Muscle of leg (tissue), 11 donors: Measurements from ENCODE around the gene BCL2L2. TPM values are rescaled to one million over a fixed set of nuclear protein-coding genes. Genes with fewer than 3 reads are reported as not detected.
A peak's percentile ranks its signal among the peaks of the same experiment; 100 is the strongest.

Experiments
- DNase-seq: peaks from one replicate; pipeline ENCODE4 v3.0.0; 2013
- H3K27ac ChIP-seq: one replicate; pipeline ENCODE4 v1.5.1; 2013; ENCODE audit warnings: mild to moderate bottlenecking, low read length, control low read depth
- H3K27me3 ChIP-seq: one replicate; pipeline ENCODE4 v1.6.1; 2013; ENCODE audit warnings: low read length; ENCODE audit not compliant: control insufficient read depth, insufficient read depth
- H3K36me3 ChIP-seq: one replicate; pipeline ENCODE4 v1.6.1; 2013; ENCODE audit warnings: low read length; ENCODE audit not compliant: control insufficient read depth, insufficient read depth
- H3K4me1 ChIP-seq: one replicate; pipeline ENCODE4 v1.6.1; 2013; ENCODE audit warnings: low read length; ENCODE audit not compliant: control insufficient read depth, insufficient read depth
- H3K4me3 ChIP-seq: one replicate; pipeline ENCODE4 v1.5.1; 2013; ENCODE audit warnings: low read length, control low read depth
- H3K9me3 ChIP-seq: replicated peaks from 2 replicates; pipeline ENCODE4 v1.6.1; 2013; ENCODE audit warnings: low read depth, low read length; ENCODE audit not compliant: control insufficient read depth
- WGBS: methylation state at CpG from one replicate; pipeline ENCODE4 v1.1.5; 2013; ENCODE audit warnings: missing lambda C conversion rate; ENCODE audit not compliant: insufficient coverage; 5-methylcytosine and 5-hydroxymethylcytosine counted together
- polyA plus RNA-seq, 8 donors: library from polyadenylated mRNA; unstranded; fragments of 120-200 nt; gene quantifications; one replicate each; pipeline versions ENCODE4 v1.2.1 to v1.2.3, GENCODE V29; 2013; ENCODE audit warnings: inconsistent platforms in 1 of 8, low replicate concordance in 1 of 8; ENCODE audit not compliant: insufficient read length in 8 of 8, insufficient read depth in 1 of 8
- total RNA-seq: library from RNA; stranded (reverse); fragments of 120-200 nt; gene quantifications from one replicate; pipeline ENCODE4 v1.2.4, GENCODE V29; 2013

Gene BCL2L2
- total and polyA plus RNA-seq, 9 donors: 15.1 to 39.3 (median 31.5) TPM

- DNase-seq: peak; percentile 52
- Histone ChIP-seq H3K4me1 (peaks cover 17% of the 10 kb centered on the region), H3K27ac (peak overlapping the region; percentile 92), H3K4me3 (peak overlapping the region; percentile 80), H3K36me3 (no peaks in the 10 kb centered on the region), H3K27me3 (no peaks in the 10 kb centered on the region), H3K9me3 (no peaks in the 10 kb centered on the region)
- 70% methylated on average over 2 of the region's 9 CpGs for WGBS
These were observed 21.7 kb upstream of the BCL2L2 start for GRCh38 chr14:23284654-23285529.

- H3K27me3 ChIP-seq: no peaks in the 10 kb centered on the region
- WGBS: no CpG with 5 or more reads among the region's 22 CpGs
- peak overlapping the region; percentile 92 for H3K27ac ChIP-seq
- peak overlapping the region; percentile 80 for H3K4me3 ChIP-seq
- H3K9me3 ChIP-seq: no peaks in the 10 kb centered on the region
- H3K4me1 ChIP-seq: peaks cover 17% of the 10 kb centered on the region
- DNase-seq: no peak
- H3K36me3 ChIP-seq: no peaks in the 10 kb centered on the region
These were observed 21.1 kb upstream of the BCL2L2 start for GRCh38 chr14:23285530-23286019.

- Histone ChIP-seq H3K36me3 (no peaks in the 10 kb centered on the region), H3K27me3 (no peaks in the 10 kb centered on the region), H3K27ac (peak within 1 kb of the TSS; percentile 97), H3K4me1 (peaks cover 17% of the 10 kb centered on the region), H3K4me3 (peak within 1 kb of the TSS; percentile 80), H3K9me3 (no peaks in the 10 kb centered on the region)
- WGBS: under 1% methylated on average over 44 of the region's 53 CpGs
- DNase-seq: peak; percentile 99
These were observed 20.4 kb upstream of the BCL2L2 start, which contains the start of gene HOMEZ for GRCh38 chr14:23286020-23286901. TSS of gene HOMEZ (minus strand) at chr14:23286132. CDS start at chr14:23285952, 180 bp downstream.

GRCh38 chr14:23286902-23287479 lies 19.6 kb upstream of the BCL2L2 start:
- no peaks in the 10 kb centered on the region for H3K9me3 ChIP-seq
- peaks cover 17% of the 10 kb centered on the region for H3K4me1 ChIP-seq
- peak overlapping the region; percentile 80 for H3K4me3 ChIP-seq
- no peaks in the 10 kb centered on the region for H3K27me3 ChIP-seq
- 54% methylated on average over 5 of the region's 6 CpGs for WGBS
- peak overlapping the region; percentile 97 for H3K27ac ChIP-seq
- no peaks in the 10 kb centered on the region for H3K36me3 ChIP-seq
- DNase-seq: no peak

- no peak overlapping the region for H3K27ac ChIP-seq
- WGBS: 18% methylated on average over 16 of the region's 24 CpGs
- peaks cover 9% of the 10 kb centered on the region for H3K27me3 ChIP-seq
- peaks cover 6% of the 10 kb centered on the region for H3K4me1 ChIP-seq
- peak; percentile 59 for DNase-seq
- H3K36me3 ChIP-seq: peaks cover 22% of the 10 kb centered on the region
- no peak overlapping the region for H3K4me3 ChIP-seq
- H3K9me3 ChIP-seq: no peaks in the 10 kb centered on the region
These were observed 11.7 kb upstream of the BCL2L2 start for GRCh38 chr14:23294734-23295561.

GRCh38 chr14:23296012-23296777 lies 10.4 kb upstream of the BCL2L2 start:
- H3K27me3 ChIP-seq: peaks cover 9% of the 10 kb centered on the region
- H3K36me3 ChIP-seq: peaks cover 25% of the 10 kb centered on the region
- DNase-seq: no peak
- H3K9me3 ChIP-seq: no peaks in the 10 kb centered on the region
- H3K27ac ChIP-seq: no peak overlapping the region
- no peak overlapping the region for H3K4me3 ChIP-seq
- 90% methylated on average over 4 of the region's 7 CpGs for WGBS
- peaks cover 16% of the 10 kb centered on the region for H3K4me1 ChIP-seq

- peaks cover 9% of the 10 kb centered on the region for H3K27me3 ChIP-seq
- H3K4me1 ChIP-seq: peaks cover 16% of the 10 kb centered on the region
These were observed 9.5 kb upstream of the BCL2L2 start for GRCh38 chr14:23297096-23297495.

GRCh38 chr14:23297611-23298277 lies 8.9 kb upstream of the BCL2L2 start:
- no peak for DNase-seq
- WGBS: 88% methylated on average over 5 of the region's 7 CpGs

More at GRCh38 chr14:23297096-23297495, 9.5 kb upstream of the BCL2L2 start:
- 80% methylated on average over 7 of the region's 7 CpGs for WGBS
- Histone ChIP-seq H3K4me3 (no peak overlapping the region), H3K36me3 (peaks cover 25% of the 10 kb centered on the region), H3K27ac (no peak overlapping the region), H3K9me3 (no peaks in the 10 kb centered on the region)
- DNase-seq: no peak

More at GRCh38 chr14:23297611-23298277, 8.9 kb upstream of the BCL2L2 start:
- Histone ChIP-seq H3K4me1 (peaks cover 18% of the 10 kb centered on the region), H3K27ac (no peak overlapping the region), H3K4me3 (no peak overlapping the region), H3K9me3 (no peaks in the 10 kb centered on the region), H3K27me3 (peaks cover 6% of the 10 kb centered on the region), H3K36me3 (peaks cover 25% of the 10 kb centered on the region)
